Measurements from ENCODE around the gene GP9. TPM values are rescaled to one million over a fixed set of nuclear protein-coding genes. Genes with fewer than 3 reads are reported as not detected.

GP9 gene
- total RNA-seq, 1 experiment from 2014 or later: not detected

GRCh38 chr3:129095285-129095684 lies 34.7 kb downstream of the GP9 start:
- Mint-ChIP-seq H3K4me3 (ENCODE audit: low read depth, unreplicated experiment) (no peak overlapping the region), H3K4me1 (ENCODE audit: low read depth, unreplicated experiment) (no peaks in the 10 kb centered on the region), H3K27ac (ENCODE audit: unreplicated experiment) (no peak overlapping the region), H3K36me3 (ENCODE audit: insufficient read depth, unreplicated experiment) (peaks cover 15% of the 10 kb centered on the region), H3K27me3 (ENCODE audit: unreplicated experiment) (no peaks in the 10 kb centered on the region), H3K9me3 (ENCODE audit: low read depth, unreplicated experiment) (peaks cover 3% of the 10 kb centered on the region)
- intact Hi-C loops (cut with micrococcal nuclease; ENCODE audit: unreplicated experiment): loop anchor here (5.0 to 10.0 kb wide), 2 partner anchors 43 to 70 kb away; no protein-coding TSS in a partner anchor
- no peak for DNase-seq
- CTCF ChIA-PET: no interaction called here
- BruUV-seq (replicated peaks): no TSS peak
- TF ChIP-seq CTCF (IDR thresholded peaks at IDR 0.05; ENCODE audit: unreplicated experiment): no peak

DNA sequence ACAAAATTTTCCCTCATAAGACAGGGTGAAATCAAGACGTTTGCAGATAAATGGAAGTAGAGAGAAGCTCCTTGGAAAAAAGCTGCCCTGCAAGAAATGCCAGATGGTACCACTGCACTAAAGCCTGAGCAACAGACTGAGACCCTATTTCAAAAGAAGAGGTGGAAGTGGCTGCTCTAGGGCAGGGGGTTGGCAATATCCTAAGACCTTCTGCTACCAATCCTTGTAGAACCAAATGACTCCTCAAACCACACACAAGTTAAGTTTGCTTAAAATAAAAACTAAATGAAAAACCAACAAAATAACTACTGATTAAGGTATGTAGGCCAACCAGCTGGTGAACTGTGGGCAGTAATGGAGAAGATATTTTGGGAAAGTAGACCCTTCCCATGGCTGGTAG lies 39.7 kb downstream of the GP9 start:
- intact Hi-C loops (cut with micrococcal nuclease; ENCODE audit: unreplicated experiment): no loop called here
- no peak for TF ChIP-seq CTCF (IDR thresholded peaks at IDR 0.05; ENCODE audit: unreplicated experiment)
- Mint-ChIP-seq H3K27ac (ENCODE audit: unreplicated experiment) (no peak overlapping the region), H3K4me3 (ENCODE audit: low read depth, unreplicated experiment) (no peak overlapping the region), H3K9me3 (ENCODE audit: low read depth, unreplicated experiment) (peaks cover 3% of the 10 kb centered on the region), H3K4me1 (ENCODE audit: low read depth, unreplicated experiment) (no peaks in the 10 kb centered on the region), H3K36me3 (ENCODE audit: insufficient read depth, unreplicated experiment) (peaks cover 6% of the 10 kb centered on the region), H3K27me3 (ENCODE audit: unreplicated experiment) (no peaks in the 10 kb centered on the region)
- CTCF ChIA-PET: interaction anchor here (0.6 to 1.8 kb wide), 2 partner anchors 19 to 76 kb away, joined by 3 to 6 read pairs; no protein-coding TSS in a partner anchor
- no peak for DNase-seq
- no TSS peak for BruUV-seq (replicated peaks)

GRCh38 chr3:129101370-129102138 lies 41.0 kb downstream of the GP9 start:
- no TSS peak for BruUV-seq (replicated peaks)
- Mint-ChIP-seq H3K27me3 (ENCODE audit: unreplicated experiment) (no peaks in the 10 kb centered on the region), H3K4me1 (ENCODE audit: low read depth, unreplicated experiment) (no peaks in the 10 kb centered on the region), H3K4me3 (ENCODE audit: low read depth, unreplicated experiment) (no peak overlapping the region), H3K9me3 (ENCODE audit: low read depth, unreplicated experiment) (peaks cover 3% of the 10 kb centered on the region), H3K36me3 (ENCODE audit: insufficient read depth, unreplicated experiment) (peaks cover 6% of the 10 kb centered on the region), H3K27ac (ENCODE audit: unreplicated experiment) (no peak overlapping the region)
- no peak for DNase-seq
- CTCF ChIA-PET: interaction anchor here (0.6 to 1.8 kb wide), 4 partner anchors 8 to 53 kb away, joined by 4 to 6 read pairs (median 4); no protein-coding TSS in a partner anchor
- TF ChIP-seq CTCF (IDR thresholded peaks at IDR 0.05; ENCODE audit: unreplicated experiment): no peak
- intact Hi-C loops (cut with micrococcal nuclease; ENCODE audit: unreplicated experiment): no loop called here

GRCh38 chr3:129103296-129103695 lies 42.7 kb downstream of the GP9 start:
- BruUV-seq (replicated peaks): no TSS peak
- Mint-ChIP-seq H3K4me3 (ENCODE audit: low read depth, unreplicated experiment) (no peak overlapping the region), H3K4me1 (ENCODE audit: low read depth, unreplicated experiment) (no peaks in the 10 kb centered on the region), H3K36me3 (ENCODE audit: insufficient read depth, unreplicated experiment) (peaks cover 12% of the 10 kb centered on the region), H3K27ac (ENCODE audit: unreplicated experiment) (no peak overlapping the region), H3K27me3 (ENCODE audit: unreplicated experiment) (no peaks in the 10 kb centered on the region), H3K9me3 (ENCODE audit: low read depth, unreplicated experiment) (peaks cover 1% of the 10 kb centered on the region)
- intact Hi-C loops (cut with micrococcal nuclease; ENCODE audit: unreplicated experiment): no loop called here
- TF ChIP-seq CTCF (IDR thresholded peaks at IDR 0.05; ENCODE audit: unreplicated experiment): no peak
- CTCF ChIA-PET: no interaction called here
- DNase-seq: no peak
